ENCODE data around the gene ANP32D.
"Not testable (repeated sequence)": the region's sequence is repeated elsewhere in the genome, so short reads cannot be mapped to it uniquely, and the experiment has no call there.

The ANP32D gene

GRCh38 chr12:48469027-48469426 lies 3.3 kb upstream of the ANP32D start:
- H3K4me1 Mint-ChIP-seq (ENCODE audit: low read depth); H3K36me3 Mint-ChIP-seq (ENCODE audit: low read depth); H3K27ac Mint-ChIP-seq; H3K27me3 Mint-ChIP-seq; H3K4me3 Mint-ChIP-seq; intact Hi-C loops (cut with micrococcal nuclease): not testable (repeated sequence)
- peaks cover 48% of the 10 kb centered on the region for H3K9me3 Mint-ChIP-seq

- Mint-ChIP-seq H3K4me1 (ENCODE audit: low read depth) (no peaks in the 10 kb centered on the region), H3K27ac (no peak overlapping the region), H3K4me3 (no peak overlapping the region), H3K27me3 (peaks cover 4% of the 10 kb centered on the region), H3K9me3 (peaks cover 44% of the 10 kb centered on the region), H3K36me3 (ENCODE audit: low read depth) (no peaks in the 10 kb centered on the region)
- intact Hi-C loops (cut with micrococcal nuclease), result no loop called here
These were observed 702 bp downstream of the ANP32D start for GRCh38 chr12:48473061-48473460.

GRCh38 chr12:48474497-48474896 lies 2.1 kb downstream of the ANP32D start:
- peaks cover 30% of the 10 kb centered on the region for H3K9me3 Mint-ChIP-seq
- H3K4me3 Mint-ChIP-seq; H3K4me1 Mint-ChIP-seq (ENCODE audit: low read depth); H3K36me3 Mint-ChIP-seq (ENCODE audit: low read depth); H3K27me3 Mint-ChIP-seq; H3K27ac Mint-ChIP-seq; intact Hi-C loops (cut with micrococcal nuclease): not testable (repeated sequence)

DNA sequence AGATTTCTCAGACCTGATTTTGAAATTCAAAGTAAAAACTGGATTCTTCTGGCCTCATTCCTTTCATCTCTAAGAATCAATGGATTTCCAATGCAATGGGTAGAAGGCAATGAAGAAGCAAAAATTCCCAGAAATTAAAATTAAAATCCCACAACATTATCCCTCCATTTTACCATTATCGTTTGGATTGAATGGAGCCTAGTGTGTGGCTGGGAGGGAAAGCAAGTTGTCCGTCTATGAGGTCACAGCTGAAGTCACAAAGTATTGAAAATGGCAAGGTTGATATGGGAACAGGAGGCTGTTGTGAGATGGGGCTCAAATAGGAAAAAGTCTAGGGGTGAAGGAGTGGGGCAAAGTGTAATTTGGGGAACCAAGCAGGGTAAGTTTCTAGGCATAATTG lies 9.8 kb downstream of the ANP32D start, which contains the start of gene C12orf54:
TSS of gene C12orf54 (plus strand) at position 301 of the 400 bp plus-strand sequence. CDS start 799 bp downstream, outside the sequence.
- Mint-ChIP-seq H3K27me3 (peaks cover 12% of the 10 kb centered on the region), H3K9me3 (no peaks in the 10 kb centered on the region), H3K4me1 (ENCODE audit: low read depth) (no peaks in the 10 kb centered on the region), H3K27ac (no peak within 1 kb of the TSS), H3K4me3 (no peak within 1 kb of the TSS), H3K36me3 (ENCODE audit: low read depth) (no peaks in the 10 kb centered on the region)
- intact Hi-C loops (cut with micrococcal nuclease), result no loop called here

DNA sequence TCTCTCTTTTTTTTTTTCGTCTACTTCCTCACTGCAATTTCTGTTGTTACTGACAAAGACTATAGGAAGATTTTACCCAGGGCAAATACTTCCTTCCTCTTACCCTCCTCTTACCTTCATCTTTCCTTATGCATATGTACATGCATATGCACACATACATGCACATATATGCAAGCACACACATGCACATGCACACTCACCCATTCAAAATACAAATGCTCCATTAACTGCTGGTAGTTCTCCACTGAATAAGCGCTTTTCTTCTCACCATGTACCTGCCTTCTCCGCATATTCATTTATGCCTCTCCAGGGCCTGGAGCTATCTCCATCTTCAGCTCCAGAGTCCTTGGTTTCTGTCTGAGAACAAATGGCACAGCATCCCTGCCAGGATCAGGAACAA lies 10.6 kb downstream of the ANP32D start:
- peaks cover 13% of the 10 kb centered on the region for H3K27me3 Mint-ChIP-seq
- no peak overlapping the region for H3K4me3 Mint-ChIP-seq
- H3K9me3 Mint-ChIP-seq, result no peaks in the 10 kb centered on the region
- no peaks in the 10 kb centered on the region for H3K36me3 Mint-ChIP-seq (ENCODE audit: low read depth)
- H3K27ac Mint-ChIP-seq, result no peak overlapping the region
- no peaks in the 10 kb centered on the region for H3K4me1 Mint-ChIP-seq (ENCODE audit: low read depth)
- intact Hi-C loops (cut with micrococcal nuclease), result no loop called here

DNA sequence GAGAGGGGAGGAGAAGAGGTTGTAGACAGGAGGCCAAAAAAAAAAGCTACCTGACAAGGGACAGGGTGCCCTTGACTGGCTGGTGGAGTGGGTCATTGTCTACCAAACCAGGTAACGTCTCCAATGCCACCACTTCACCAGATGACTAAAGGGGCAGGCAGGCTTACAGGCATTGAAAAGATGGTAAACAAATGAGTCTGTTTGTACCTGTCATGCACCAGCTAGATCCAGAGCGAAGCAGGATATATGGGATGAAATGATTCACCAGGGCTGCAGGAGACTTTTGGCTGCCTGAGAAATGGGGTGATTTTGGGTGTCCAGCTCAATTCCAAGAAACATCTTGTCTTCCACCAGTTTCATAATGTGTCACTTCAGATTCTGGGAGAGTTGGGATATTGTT lies 13.9 kb downstream of the ANP32D start:
- no peak overlapping the region for H3K4me3 Mint-ChIP-seq
- intact Hi-C loops (cut with micrococcal nuclease), result no loop called here
- H3K27ac Mint-ChIP-seq, result no peak overlapping the region
- H3K27me3 Mint-ChIP-seq, result peaks cover 23% of the 10 kb centered on the region
- no peaks in the 10 kb centered on the region for H3K9me3 Mint-ChIP-seq
- H3K36me3 Mint-ChIP-seq (ENCODE audit: low read depth), result no peaks in the 10 kb centered on the region
- no peaks in the 10 kb centered on the region for H3K4me1 Mint-ChIP-seq (ENCODE audit: low read depth)

- Mint-ChIP-seq H3K9me3 (no peaks in the 10 kb centered on the region), H3K4me1 (ENCODE audit: low read depth) (no peaks in the 10 kb centered on the region), H3K36me3 (ENCODE audit: low read depth) (no peaks in the 10 kb centered on the region), H3K27me3 (peaks cover 23% of the 10 kb centered on the region), H3K4me3 (no peak overlapping the region), H3K27ac (no peak overlapping the region)
- intact Hi-C loops (cut with micrococcal nuclease), result no loop called here
These were observed 14.3 kb downstream of the ANP32D start for GRCh38 chr12:48486679-48487078.

DNA sequence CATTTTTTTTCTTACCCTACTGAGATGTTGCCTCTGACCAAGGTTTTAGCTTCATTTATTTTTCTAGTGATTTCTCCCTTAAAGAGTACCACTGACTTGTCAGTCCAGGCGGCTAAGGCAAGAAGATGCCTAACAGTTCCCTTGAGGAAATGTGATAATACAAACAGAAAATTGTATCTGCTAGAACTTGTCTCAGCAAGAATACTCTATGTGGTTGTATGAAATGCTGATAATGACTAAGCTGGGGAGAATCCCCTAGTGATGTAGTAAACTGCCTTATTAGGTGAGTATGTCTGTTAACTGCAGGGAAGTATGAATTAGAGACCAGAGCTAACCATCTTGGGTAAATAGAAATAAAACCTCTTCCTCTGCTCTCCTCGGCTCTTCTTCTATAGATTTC lies 16.7 kb downstream of the ANP32D start:
- no peaks in the 10 kb centered on the region for H3K36me3 Mint-ChIP-seq (ENCODE audit: low read depth)
- H3K4me3 Mint-ChIP-seq, result no peak overlapping the region
- H3K27me3 Mint-ChIP-seq, result peaks cover 26% of the 10 kb centered on the region
- H3K9me3 Mint-ChIP-seq, result no peaks in the 10 kb centered on the region
- H3K4me1 Mint-ChIP-seq (ENCODE audit: low read depth), result no peaks in the 10 kb centered on the region
- intact Hi-C loops (cut with micrococcal nuclease), result no loop called here
- no peak overlapping the region for H3K27ac Mint-ChIP-seq

- H3K4me1 Mint-ChIP-seq (ENCODE audit: low read depth); intact Hi-C loops (cut with micrococcal nuclease); H3K36me3 Mint-ChIP-seq (ENCODE audit: low read depth); H3K27ac Mint-ChIP-seq; H3K4me3 Mint-ChIP-seq; H3K9me3 Mint-ChIP-seq: not testable (repeated sequence)
- peaks cover 26% of the 10 kb centered on the region for H3K27me3 Mint-ChIP-seq
These were observed 17.1 kb downstream of the ANP32D start for GRCh38 chr12:48489456-48489855.

- intact Hi-C loops (cut with micrococcal nuclease); H3K27me3 Mint-ChIP-seq; H3K36me3 Mint-ChIP-seq (ENCODE audit: low read depth): not testable (repeated sequence)
These were observed 27.9 kb downstream of the ANP32D start for GRCh38 chr12:48500281-48500680.

GRCh38 chr12:48506836-48507235 lies 34.5 kb downstream of the ANP32D start:
- H3K9me3 Mint-ChIP-seq; H3K4me1 Mint-ChIP-seq (ENCODE audit: low read depth); H3K27ac Mint-ChIP-seq; H3K4me3 Mint-ChIP-seq; H3K36me3 Mint-ChIP-seq (ENCODE audit: low read depth); intact Hi-C loops (cut with micrococcal nuclease): not testable (repeated sequence)
- H3K27me3 Mint-ChIP-seq, result peaks cover 18% of the 10 kb centered on the region

More at GRCh38 chr12:48500281-48500680, 27.9 kb downstream of the ANP32D start:
- H3K9me3 Mint-ChIP-seq; H3K4me3 Mint-ChIP-seq; H3K27ac Mint-ChIP-seq; H3K4me1 Mint-ChIP-seq (ENCODE audit: low read depth): not testable (repeated sequence)

DNA sequence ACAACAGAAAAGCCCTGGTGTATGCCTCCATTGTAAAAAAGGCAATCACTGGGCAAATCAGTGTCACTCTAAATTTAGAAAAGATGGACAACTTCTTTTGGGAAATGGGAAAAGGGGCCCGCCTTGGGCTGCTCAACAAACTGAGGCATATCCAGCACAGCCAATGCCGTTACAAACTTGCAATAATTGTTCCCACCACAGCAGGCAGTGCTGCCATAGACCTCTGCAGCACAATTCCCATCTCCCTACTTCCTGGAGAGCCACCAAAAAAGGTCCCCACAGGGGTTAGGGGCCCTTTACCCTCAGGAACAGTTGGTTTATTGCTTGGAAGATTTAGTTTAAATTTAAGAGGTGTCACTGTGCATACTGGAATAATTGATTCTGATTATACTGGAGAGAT lies 36.6 kb downstream of the ANP32D start:
- H3K4me1 Mint-ChIP-seq (ENCODE audit: low read depth), result no peaks in the 10 kb centered on the region
- H3K9me3 Mint-ChIP-seq, result no peaks in the 10 kb centered on the region
- peaks cover 18% of the 10 kb centered on the region for H3K27me3 Mint-ChIP-seq
- intact Hi-C loops (cut with micrococcal nuclease), result no loop called here
- H3K4me3 Mint-ChIP-seq, result no peak overlapping the region
- H3K36me3 Mint-ChIP-seq (ENCODE audit: low read depth), result no peaks in the 10 kb centered on the region
- no peak overlapping the region for H3K27ac Mint-ChIP-seq

GRCh38 chr12:48510111-48510510 lies 37.8 kb downstream of the ANP32D start:
- no peaks in the 10 kb centered on the region for H3K9me3 Mint-ChIP-seq

DNA sequence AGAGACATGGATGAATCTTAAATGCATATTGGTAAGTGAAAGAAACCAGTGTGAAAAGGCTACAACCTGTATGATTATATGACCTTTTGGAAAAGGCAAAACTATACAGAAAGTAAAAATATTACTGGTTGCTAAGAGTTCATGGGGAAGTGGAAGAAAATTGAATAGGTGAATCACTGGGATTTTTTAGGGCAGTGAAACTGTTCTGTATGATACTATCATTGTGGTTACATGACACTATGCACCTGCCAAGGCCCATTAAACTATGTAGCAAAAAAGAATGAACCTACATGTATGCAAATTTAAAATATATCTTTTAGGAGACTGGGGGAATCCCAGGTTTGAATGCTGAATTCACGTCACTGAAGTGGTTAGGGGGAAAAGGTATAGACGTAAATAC lies 40.5 kb downstream of the ANP32D start:
- intact Hi-C loops (cut with micrococcal nuclease), result no loop called here
- H3K27ac Mint-ChIP-seq, result no peak overlapping the region
- H3K4me3 Mint-ChIP-seq, result no peak overlapping the region
- no peaks in the 10 kb centered on the region for H3K36me3 Mint-ChIP-seq (ENCODE audit: low read depth)
- H3K9me3 Mint-ChIP-seq, result no peaks in the 10 kb centered on the region
- H3K4me1 Mint-ChIP-seq (ENCODE audit: low read depth), result no peaks in the 10 kb centered on the region
- peaks cover 6% of the 10 kb centered on the region for H3K27me3 Mint-ChIP-seq

More at GRCh38 chr12:48510111-48510510, 37.8 kb downstream of the ANP32D start:
- Mint-ChIP-seq H3K36me3 (ENCODE audit: low read depth) (no peaks in the 10 kb centered on the region), H3K27ac (no peak overlapping the region), H3K27me3 (peaks cover 17% of the 10 kb centered on the region), H3K4me1 (ENCODE audit: low read depth) (no peaks in the 10 kb centered on the region), H3K4me3 (no peak overlapping the region)
- intact Hi-C loops (cut with micrococcal nuclease), result no loop called here

DNA sequence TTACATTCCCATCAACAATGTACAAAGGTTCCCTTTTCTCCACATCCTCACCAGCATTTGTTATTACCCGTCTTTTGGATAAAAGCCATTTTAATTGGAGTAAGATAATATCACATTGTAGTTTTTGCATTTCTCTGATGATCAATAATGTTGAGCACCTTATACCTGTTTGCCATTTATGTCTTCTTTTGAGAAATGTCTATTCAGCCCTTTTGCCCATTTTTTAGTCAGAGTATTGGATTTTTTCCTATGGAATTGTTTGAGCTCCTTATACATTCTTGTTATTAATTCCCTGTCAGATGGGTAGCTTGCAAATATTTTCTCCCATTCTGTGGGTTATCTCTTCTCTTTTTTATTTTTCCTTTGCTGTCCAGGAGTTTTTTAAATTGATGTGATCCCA lies 42.4 kb downstream of the ANP32D start:
- no peaks in the 10 kb centered on the region for H3K36me3 Mint-ChIP-seq (ENCODE audit: low read depth)
- no peak overlapping the region for H3K4me3 Mint-ChIP-seq
- intact Hi-C loops (cut with micrococcal nuclease), result no loop called here
- H3K27ac Mint-ChIP-seq, result no peak overlapping the region
- H3K9me3 Mint-ChIP-seq, result no peaks in the 10 kb centered on the region
- no peaks in the 10 kb centered on the region for H3K4me1 Mint-ChIP-seq (ENCODE audit: low read depth)
- H3K27me3 Mint-ChIP-seq, result peaks cover 7% of the 10 kb centered on the region

Data from dendritic cell treated with granulocyte-macrophage colony-stimulating factor and Interleukin-4, amounts not matched to agents 40 ng/mL and 50 ng/mL, for 4 days (primary cell).